Breast epithelium (tissue), 3 donors: ENCODE results near the gene CCDC57.

Experiments used
- POLR2A ChIP-seq: fragments of 450-650 bp; IDR thresholded peaks from one replicate; pipeline ENCODE4 v1.6.1; 2016; ENCODE audit warnings: antibody characterized with exemption, mild to moderate bottlenecking, moderate library complexity
- POLR2AphosphoS5 ChIP-seq, 3 donors: sonication (generic); formaldehyde crosslinking; IDR thresholded peaks; one replicate each; pipeline ENCODE4 v1.6.1; 2017; ENCODE audit warnings: antibody characterized with exemption in 3 of 3
- TF ChIP-seq, protein P1 (sequence below), 3 donors: fragments of 450-650 bp; IDR thresholded peaks; one replicate each; pipeline ENCODE4 v1.5.1; 2016 to 2017; ENCODE audit warnings: antibody characterized with exemption in 3 of 3, mild to moderate bottlenecking in 3 of 3, moderate library complexity in 3 of 3

- TF ChIP-seq, protein P1, sequence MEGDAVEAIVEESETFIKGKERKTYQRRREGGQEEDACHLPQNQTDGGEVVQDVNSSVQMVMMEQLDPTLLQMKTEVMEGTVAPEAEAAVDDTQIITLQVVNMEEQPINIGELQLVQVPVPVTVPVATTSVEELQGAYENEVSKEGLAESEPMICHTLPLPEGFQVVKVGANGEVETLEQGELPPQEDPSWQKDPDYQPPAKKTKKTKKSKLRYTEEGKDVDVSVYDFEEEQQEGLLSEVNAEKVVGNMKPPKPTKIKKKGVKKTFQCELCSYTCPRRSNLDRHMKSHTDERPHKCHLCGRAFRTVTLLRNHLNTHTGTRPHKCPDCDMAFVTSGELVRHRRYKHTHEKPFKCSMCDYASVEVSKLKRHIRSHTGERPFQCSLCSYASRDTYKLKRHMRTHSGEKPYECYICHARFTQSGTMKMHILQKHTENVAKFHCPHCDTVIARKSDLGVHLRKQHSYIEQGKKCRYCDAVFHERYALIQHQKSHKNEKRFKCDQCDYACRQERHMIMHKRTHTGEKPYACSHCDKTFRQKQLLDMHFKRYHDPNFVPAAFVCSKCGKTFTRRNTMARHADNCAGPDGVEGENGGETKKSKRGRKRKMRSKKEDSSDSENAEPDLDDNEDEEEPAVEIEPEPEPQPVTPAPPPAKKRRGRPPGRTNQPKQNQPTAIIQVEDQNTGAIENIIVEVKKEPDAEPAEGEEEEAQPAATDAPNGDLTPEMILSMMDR (IDR thresholded peaks at IDR 0.05), result no peak
- no peak for TF ChIP-seq POLR2AphosphoS5 (IDR thresholded peaks at IDR 0.05)
- TF ChIP-seq POLR2A, result no peak
Measured at GRCh38 chr17:82114872-82115271, 97.8 kb downstream of the CCDC57 start.
